GM12878 (cell line): ENCODE data around the gene EME2.

Experiments
- BRCA1 ChIP-seq: IDR thresholded peaks from 2 replicates; pipeline ENCODE4 v1.6.1; 2011; ENCODE audit warnings: low read depth, low read length, improper control_type of control experiment
- EP300 ChIP-seq, 2 experiments: fragments of 150-350 bp in 1 of 2; IDR thresholded peaks; 2 replicates each; pipeline ENCODE4 v1.6.1; 2011 to 2012; ENCODE audit warnings: low read depth in 2 of 2, low read length in 2 of 2, borderline replicate concordance in 1 of 2, improper control_type of control experiment in 1 of 2, inconsistent platforms in 1 of 2; ENCODE audit not compliant: control insufficient read depth in 1 of 2
- FOXM1 ChIP-seq: IDR thresholded peaks from 2 replicates; pipeline ENCODE4 v1.6.1; 2012; ENCODE audit warnings: low read depth, mild to moderate bottlenecking, inconsistent platforms, low read length, moderate library complexity
- GABPA ChIP-seq: IDR thresholded peaks from 2 replicates; pipeline ENCODE4 v1.6.1; 2014; ENCODE audit warnings: antibody characterized with exemption, low read depth, mild to moderate bottlenecking, inconsistent platforms
- GATAD2B ChIP-seq: fragments of 450-650 bp; conservative IDR thresholded peaks from 2 replicates; pipeline ENCODE4 v1.6.1; 2017; ENCODE audit warnings: low read depth, mild to moderate bottlenecking, moderate library complexity
- POLR2A ChIP-seq: IDR thresholded peaks from 2 replicates; pipeline ENCODE4 v1.6.1; 2011; ENCODE audit warnings: low read depth, mild to moderate bottlenecking, low read length
- RAD21 ChIP-seq: IDR thresholded peaks from 2 replicates; pipeline ENCODE4 v1.6.1; 2011; ENCODE audit warnings: mild to moderate bottlenecking, low read depth, low read length, moderate library complexity; ENCODE audit not compliant: insufficient read depth
- RAD51 ChIP-seq: fragments of 450-650 bp; IDR thresholded peaks from 2 replicates; pipeline ENCODE4 v1.6.1; 2016; ENCODE audit warnings: moderate library complexity, mild to moderate bottlenecking, inconsistent platforms
- SMC3 ChIP-seq: IDR thresholded peaks from 2 replicates; pipeline ENCODE4 v1.6.1; 2011; ENCODE audit warnings: low read length, improper control_type of control experiment, borderline replicate concordance
- TF ChIP-seq, protein P1 (sequence below), 3 experiments: IDR thresholded peaks in 2 of 3; conservative IDR thresholded peaks in 1 of 3; 2 replicates each; pipeline ENCODE4 v1.5.1; 2011; ENCODE audit warnings: low read depth in 3 of 3, low read length in 3 of 3, mild to moderate bottlenecking in 3 of 3, control low read depth in 2 of 3, moderate library complexity in 2 of 3, inconsistent platforms in 1 of 3, mixed read lengths in 1 of 3; ENCODE audit not compliant: control insufficient read depth in 2 of 3, insufficient read depth in 1 of 3; ENCODE audit errors: extremely low read depth in 1 of 3

DNA sequence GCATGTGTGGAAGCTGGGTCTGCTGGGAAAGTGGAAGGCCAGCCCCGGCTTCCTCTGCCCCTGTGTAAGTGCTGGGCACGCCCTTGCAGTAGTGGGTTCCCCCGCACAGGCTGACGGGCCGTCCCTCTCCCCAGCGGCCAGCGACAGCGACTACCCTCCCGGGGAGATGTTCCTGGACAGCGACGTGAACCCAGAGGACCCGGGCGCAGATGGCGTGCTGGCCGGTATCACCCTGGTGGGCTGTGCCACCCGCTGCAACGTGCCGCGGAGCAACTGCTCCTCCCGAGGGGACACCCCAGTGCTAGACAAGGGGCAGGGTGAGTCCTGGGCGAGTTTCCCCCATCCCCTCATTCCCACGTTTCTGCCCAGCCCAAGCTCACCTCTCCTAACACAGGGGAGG, 6.8 kb upstream of the EME2 start:
- no peak for TF ChIP-seq POLR2A
- TF ChIP-seq, protein P1, sequence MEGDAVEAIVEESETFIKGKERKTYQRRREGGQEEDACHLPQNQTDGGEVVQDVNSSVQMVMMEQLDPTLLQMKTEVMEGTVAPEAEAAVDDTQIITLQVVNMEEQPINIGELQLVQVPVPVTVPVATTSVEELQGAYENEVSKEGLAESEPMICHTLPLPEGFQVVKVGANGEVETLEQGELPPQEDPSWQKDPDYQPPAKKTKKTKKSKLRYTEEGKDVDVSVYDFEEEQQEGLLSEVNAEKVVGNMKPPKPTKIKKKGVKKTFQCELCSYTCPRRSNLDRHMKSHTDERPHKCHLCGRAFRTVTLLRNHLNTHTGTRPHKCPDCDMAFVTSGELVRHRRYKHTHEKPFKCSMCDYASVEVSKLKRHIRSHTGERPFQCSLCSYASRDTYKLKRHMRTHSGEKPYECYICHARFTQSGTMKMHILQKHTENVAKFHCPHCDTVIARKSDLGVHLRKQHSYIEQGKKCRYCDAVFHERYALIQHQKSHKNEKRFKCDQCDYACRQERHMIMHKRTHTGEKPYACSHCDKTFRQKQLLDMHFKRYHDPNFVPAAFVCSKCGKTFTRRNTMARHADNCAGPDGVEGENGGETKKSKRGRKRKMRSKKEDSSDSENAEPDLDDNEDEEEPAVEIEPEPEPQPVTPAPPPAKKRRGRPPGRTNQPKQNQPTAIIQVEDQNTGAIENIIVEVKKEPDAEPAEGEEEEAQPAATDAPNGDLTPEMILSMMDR (IDR thresholded peaks at IDR 0.05 in 2 of 3, conservative IDR thresholded peaks at IDR 0.05 in 1 of 3; ENCODE audit: control insufficient read depth in 2 of 3, extremely low read depth in 1 of 3, insufficient read depth in 1 of 3, low read depth in 3 of 3, low read length in 3 of 3) = no peak
- TF ChIP-seq GATAD2B = no peak
- no peak for TF ChIP-seq BRCA1
- TF ChIP-seq RAD21 = no peak
- TF ChIP-seq FOXM1 = no peak
- no peak for TF ChIP-seq RAD51
- no peak for TF ChIP-seq EP300 (IDR thresholded peaks at IDR 0.05; ENCODE audit: borderline replicate concordance in 1 of 2, control insufficient read depth in 1 of 2, low read depth in 2 of 2, low read length in 2 of 2)
- TF ChIP-seq SMC3 = no peak
- no peak for TF ChIP-seq GABPA
